Caco-2 (cell line): ENCODE data around the gene EIF1B. TPM values are rescaled to one million over a fixed set of nuclear protein-coding genes. Genes with fewer than 3 reads are reported as not detected.

Experiments used
- BruUV-seq: library from RNA; stranded (reverse); fragments of 400-500 nt; replicated peaks from 2 replicates; lab custom pipeline; 2021; lab: Mats Ljungman, UMichigan
- CTCF ChIA-PET: fragments of 300-600 bp; sonication (Branson Sonifier 250); formaldehyde crosslinking; loops from one replicate; lab custom pipeline; 2022; ENCODE audit warnings: antibody characterized with exemption; lab: Charles Lee
- POLR2A ChIA-PET: fragments of 300-600 bp; sonication (Branson Sonifier 250); formaldehyde crosslinking; loops from one replicate; lab custom pipeline; 2022; ENCODE audit warnings: antibody characterized with exemption; lab: Charles Lee
- DNase-seq, 2 experiments: peaks; one replicate each; pipeline versions ENCODE4 v3.0.0 to v3.0.0-alpha.2; 2020 to 2022
- H3K27me3 ChIP-seq: replicated peaks from 2 replicates; pipeline ENCODE4 v1.6.0; 2011; ENCODE audit warnings: low read length; ENCODE audit not compliant: control insufficient read depth, insufficient read depth
- H3K36me3 ChIP-seq: 2 replicates; pipeline ENCODE4 v1.5.1; 2011; ENCODE audit warnings: low read length; ENCODE audit not compliant: control insufficient read depth, insufficient read depth
- H3K4me1 ChIP-seq: fragments of 250-450 bp; sonication (Bioruptor Pico); 2 replicates; pipeline ENCODE4 v1.5.1; 2020; ENCODE audit warnings: mild to moderate bottlenecking
- H3K4me3 ChIP-seq: 2 replicates; pipeline ENCODE4 v1.5.1; 2011; ENCODE audit warnings: low read depth, mild to moderate bottlenecking, control low read depth, low read length
- H3K9me3 ChIP-seq: fragments of 250-450 bp; sonication (Bioruptor Pico); 2 replicates; pipeline ENCODE4 v1.5.1; 2020; ENCODE audit warnings: mild to moderate bottlenecking, moderate library complexity
- H3K27ac Mint-ChIP-seq: one replicate; pipeline ENCODE4 v1.8.0; 2022; ENCODE audit warnings: mixed read lengths; ENCODE audit not compliant: unreplicated experiment
- H3K27me3 Mint-ChIP-seq: one replicate; pipeline ENCODE4 v1.8.0; 2022; ENCODE audit warnings: mixed read lengths; ENCODE audit not compliant: insufficient read depth, unreplicated experiment
- H3K36me3 Mint-ChIP-seq: one replicate; pipeline ENCODE4 v1.8.0; 2022; ENCODE audit warnings: mild to moderate bottlenecking, mixed read lengths; ENCODE audit not compliant: insufficient read depth, unreplicated experiment
- H3K4me1 Mint-ChIP-seq: one replicate; pipeline ENCODE4 v1.8.0; 2022; ENCODE audit warnings: low read depth, mixed read lengths; ENCODE audit not compliant: unreplicated experiment
- H3K4me3 Mint-ChIP-seq: one replicate; pipeline ENCODE4 v1.8.0; 2022; ENCODE audit warnings: mild to moderate bottlenecking, moderate library complexity, mixed read lengths; ENCODE audit not compliant: unreplicated experiment
- H3K9me3 Mint-ChIP-seq: one replicate; pipeline ENCODE4 v1.8.0; 2022; ENCODE audit warnings: mixed read lengths; ENCODE audit not compliant: unreplicated experiment
- CTCF ChIP-seq, 2 experiments: fragments of 200-600 bp in 1 of 2; IDR thresholded peaks; 1 replicate in 1 of 2; 2 replicates in 1 of 2; pipeline versions ENCODE4 v1.5.1 to v1.8.0; 2011 to 2022; ENCODE audit warnings: antibody characterized with exemption in 1 of 2, control low read depth in 1 of 2, inconsistent platforms in 1 of 2, low read depth in 1 of 2, low read length in 1 of 2, mild to moderate bottlenecking in 1 of 2, moderate library complexity in 1 of 2; ENCODE audit not compliant: insufficient read depth in 1 of 2, severe bottlenecking in 1 of 2, unreplicated experiment in 1 of 2
- intact Hi-C: fragments of 100-400 bp; cut with micrococcal nuclease; formaldehyde crosslinking; loops from one replicate; pipeline ENCODE4 v1.10.0; 2022; ENCODE audit not compliant: unreplicated experiment
- total RNA-seq: library from RNA; stranded (reverse); gene quantifications from 2 replicates; pipeline ENCODE4 v1.2.3, GENCODE V29; 2022

The EIF1B gene
- total RNA-seq, 1 experiment from 2014 or later: 45.8 TPM

- H3K36me3 ChIP-seq: no peaks in the 10 kb centered on the region
- no peak overlapping the region for H3K4me3 ChIP-seq
- intact Hi-C loops: no loop called here
- no peaks in the 10 kb centered on the region for H3K9me3 ChIP-seq
- no peaks in the 10 kb centered on the region for H3K4me1 Mint-ChIP-seq
- H3K27me3 ChIP-seq: no peaks in the 10 kb centered on the region
- H3K4me3 Mint-ChIP-seq: no peak overlapping the region
- H3K36me3 Mint-ChIP-seq: no peaks in the 10 kb centered on the region
- no peak for TF ChIP-seq CTCF (IDR thresholded peaks at IDR 0.05; ENCODE audit: insufficient read depth in 1 of 2, low read depth in 1 of 2, low read length in 1 of 2, severe bottlenecking in 1 of 2, unreplicated experiment in 1 of 2)
- ChIA-PET POLR2A (no interaction called here), CTCF (no interaction called here)
- H3K4me1 ChIP-seq: no peaks in the 10 kb centered on the region
- no peaks in the 10 kb centered on the region for H3K27me3 Mint-ChIP-seq
- no peak for DNase-seq
- no peaks in the 10 kb centered on the region for H3K9me3 Mint-ChIP-seq
- no peak overlapping the region for H3K27ac Mint-ChIP-seq
- BruUV-seq: no TSS peak
Measured at GRCh38 chr3:40336511-40337135, 27.1 kb downstream of the EIF1B start.

GRCh38 chr3:40337136-40338108, 27.9 kb downstream of the EIF1B start:
- Mint-ChIP-seq H3K27ac (no peak overlapping the region), H3K4me3 (no peak overlapping the region), H3K36me3 (no peaks in the 10 kb centered on the region), H3K27me3 (no peaks in the 10 kb centered on the region), H3K4me1 (no peaks in the 10 kb centered on the region), H3K9me3 (no peaks in the 10 kb centered on the region)
- ChIA-PET POLR2A (no interaction called here), CTCF (no interaction called here)
- no peaks in the 10 kb centered on the region for H3K36me3 ChIP-seq
- H3K27me3 ChIP-seq: no peaks in the 10 kb centered on the region
- no peak for DNase-seq
- no peak overlapping the region for H3K4me3 ChIP-seq
- intact Hi-C loops: no loop called here
- TF ChIP-seq CTCF (IDR thresholded peaks at IDR 0.05; ENCODE audit: insufficient read depth in 1 of 2, low read depth in 1 of 2, low read length in 1 of 2, severe bottlenecking in 1 of 2, unreplicated experiment in 1 of 2): no peak
- no TSS peak for BruUV-seq
- H3K9me3 ChIP-seq: no peaks in the 10 kb centered on the region
- H3K4me1 ChIP-seq: no peaks in the 10 kb centered on the region

GRCh38 chr3:40339871-40340270, 30.4 kb downstream of the EIF1B start:
- CTCF ChIA-PET: no interaction called here
- H3K9me3 ChIP-seq: no peaks in the 10 kb centered on the region
- POLR2A ChIA-PET: no interaction called here
- no peak overlapping the region for H3K4me3 Mint-ChIP-seq
- no TSS peak for BruUV-seq
- no peaks in the 10 kb centered on the region for H3K4me1 ChIP-seq
- no peaks in the 10 kb centered on the region for H3K27me3 ChIP-seq
- no peaks in the 10 kb centered on the region for H3K4me1 Mint-ChIP-seq
- intact Hi-C loops: no loop called here
- no peak for DNase-seq
- no peaks in the 10 kb centered on the region for H3K27me3 Mint-ChIP-seq
- no peaks in the 10 kb centered on the region for H3K36me3 Mint-ChIP-seq
- no peak for TF ChIP-seq CTCF (IDR thresholded peaks at IDR 0.05; ENCODE audit: insufficient read depth in 1 of 2, low read depth in 1 of 2, low read length in 1 of 2, severe bottlenecking in 1 of 2, unreplicated experiment in 1 of 2)
- no peak overlapping the region for H3K4me3 ChIP-seq
- H3K27ac Mint-ChIP-seq: no peak overlapping the region
- H3K36me3 ChIP-seq: no peaks in the 10 kb centered on the region
- H3K9me3 Mint-ChIP-seq: no peaks in the 10 kb centered on the region
